Measurements from ENCODE around the gene SCAPER.
"Not testable (repeated sequence)": the region's sequence is repeated elsewhere in the genome, so short reads cannot be mapped to it uniquely, and the experiment has no call there.

The SCAPER gene

DNA sequence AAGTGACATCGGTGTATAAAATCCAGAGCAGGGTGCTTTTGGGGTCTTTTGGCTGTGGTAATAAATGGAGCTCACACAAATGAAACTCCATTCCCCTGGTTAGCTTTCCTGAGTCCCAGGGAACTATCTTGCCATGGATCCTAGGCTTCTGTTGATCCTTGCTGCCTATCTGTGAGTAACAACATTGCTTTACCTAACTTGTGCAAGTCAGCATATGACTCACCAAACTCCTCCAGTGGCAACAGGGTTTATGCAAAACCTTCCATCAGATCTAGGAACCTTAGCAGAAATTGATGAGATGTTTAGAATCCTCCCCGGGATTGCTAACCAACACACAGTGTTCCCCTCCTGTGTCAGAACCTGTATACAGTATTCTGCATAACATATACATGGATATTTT, 105.4 kb downstream of the SCAPER start:
- no peak for DNase-seq
- intact Hi-C loops (cut with DNase I): no loop called here

DNA sequence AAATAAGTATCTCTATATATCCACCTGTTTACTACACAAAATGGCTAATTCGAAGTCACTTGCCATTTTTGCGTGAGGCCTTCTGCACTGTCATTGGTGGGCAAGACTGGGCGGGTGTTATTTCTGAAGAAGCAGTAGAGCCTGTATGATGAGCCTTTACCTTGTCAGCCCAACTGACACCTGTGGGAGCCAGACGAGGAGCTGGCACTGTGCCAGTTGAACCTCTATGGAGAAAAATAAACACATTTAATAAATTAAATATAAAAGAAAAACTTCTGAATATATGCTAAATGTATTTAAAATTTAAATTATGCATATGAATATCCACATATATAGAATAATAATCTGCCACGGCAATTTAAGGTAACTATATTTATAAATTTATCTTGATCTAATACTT, 109.9 kb downstream of the SCAPER start:
- intact Hi-C loops (cut with DNase I): no loop called here
- no peak for DNase-seq

DNA sequence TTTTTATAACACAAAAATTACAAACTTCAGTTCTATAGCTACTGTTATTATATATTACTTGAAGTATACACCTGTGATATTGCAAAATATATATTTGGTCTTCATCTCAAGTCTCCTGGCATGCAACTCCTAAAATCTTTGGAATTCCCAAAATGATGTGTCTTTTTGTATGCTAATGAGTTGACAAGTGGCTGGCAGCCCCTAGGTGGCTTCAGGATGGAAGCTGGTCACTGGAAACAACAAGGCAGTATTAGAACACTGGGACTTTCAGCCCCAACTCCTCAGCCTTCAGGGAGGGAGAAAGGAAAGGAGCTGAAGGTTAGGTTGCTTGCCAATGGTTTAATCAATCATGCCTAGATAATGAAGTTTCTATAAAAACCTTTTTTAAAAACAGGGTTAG, 112.0 kb downstream of the SCAPER start:
- DNase-seq: no peak
- intact Hi-C loops (cut with DNase I): no loop called here

DNA sequence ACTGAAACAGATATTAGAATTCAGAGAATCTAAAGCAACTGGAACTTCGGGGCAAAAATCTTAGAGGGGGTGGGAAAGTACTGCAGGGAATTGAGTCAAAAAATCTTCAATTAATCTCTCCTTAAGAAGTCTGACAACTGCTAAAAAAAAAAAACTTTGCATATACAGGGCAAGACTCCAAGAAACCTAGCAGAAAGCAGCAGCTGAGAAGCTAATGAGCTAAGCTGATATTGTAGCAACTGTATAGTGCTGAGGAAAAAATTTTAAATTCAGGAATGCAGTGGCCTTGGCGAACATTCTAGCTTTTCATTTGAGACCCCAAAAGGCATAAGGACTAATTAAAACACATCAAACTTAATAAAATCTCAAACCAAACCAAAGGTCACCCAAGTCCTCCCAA, 113.6 kb downstream of the SCAPER start:
- intact Hi-C loops (cut with DNase I): no loop called here
- DNase-seq: no peak

DNA sequence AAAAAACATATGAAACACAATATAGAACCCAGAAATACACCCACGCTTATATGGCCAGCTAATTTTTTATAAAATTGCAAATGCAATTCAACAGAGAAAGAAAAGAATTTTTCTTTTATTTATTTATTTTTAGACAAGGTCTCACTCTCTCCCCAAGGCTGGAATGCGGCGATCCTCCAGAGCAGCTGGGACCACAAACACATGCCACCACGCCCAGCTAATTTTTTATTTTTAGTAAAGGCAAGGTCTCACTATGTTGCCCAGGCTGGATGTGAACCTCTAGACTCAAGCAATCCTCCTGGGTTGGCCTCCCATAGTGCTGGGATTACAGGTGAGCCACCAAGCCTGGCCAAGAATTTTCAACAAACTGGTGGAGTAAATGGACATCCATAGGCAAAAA, 117.9 kb downstream of the SCAPER start:
- DNase-seq: no peak
- intact Hi-C loops (cut with DNase I): no loop called here

DNA sequence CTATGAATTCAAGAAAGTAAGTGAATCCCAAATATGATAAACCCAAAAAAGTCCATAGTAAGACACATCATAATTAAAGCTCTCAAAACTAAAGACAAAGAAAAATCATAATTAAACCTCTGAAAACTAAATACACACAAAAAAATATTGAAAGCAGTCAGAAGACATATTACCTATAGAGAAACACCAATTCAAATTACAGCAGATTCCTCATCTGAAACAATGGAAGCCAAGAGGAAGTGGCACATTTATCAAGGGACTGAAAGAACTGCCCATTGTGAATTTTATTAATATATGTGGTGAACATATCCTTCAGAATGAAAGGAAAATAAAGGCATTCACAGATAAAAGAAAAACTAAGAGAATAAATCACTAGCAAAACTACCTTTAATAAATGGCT, 128.2 kb downstream of the SCAPER start:
- no peak for DNase-seq
- intact Hi-C loops (cut with DNase I): no loop called here

DNA sequence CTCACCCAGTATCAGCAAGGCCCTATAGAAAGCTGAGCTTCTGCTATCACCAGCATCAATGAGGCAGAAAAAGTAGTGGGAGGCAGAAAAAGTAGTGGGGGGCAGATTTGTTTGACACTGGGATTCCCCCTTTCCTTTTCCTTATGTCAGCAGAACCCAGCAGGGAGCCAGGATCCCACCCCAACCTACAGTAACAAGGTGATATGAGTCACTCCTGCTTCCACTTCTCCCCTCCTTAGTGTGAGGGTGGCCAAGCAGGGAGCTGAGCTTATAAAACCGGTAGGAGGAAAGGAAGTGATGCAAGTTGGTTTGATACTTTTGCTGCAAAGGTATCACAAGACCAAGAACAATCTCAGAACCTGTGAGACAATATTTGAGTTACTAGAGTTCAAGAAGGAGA, 128.7 kb downstream of the SCAPER start:
- DNase-seq: no peak
- intact Hi-C loops (cut with DNase I): no loop called here

DNA sequence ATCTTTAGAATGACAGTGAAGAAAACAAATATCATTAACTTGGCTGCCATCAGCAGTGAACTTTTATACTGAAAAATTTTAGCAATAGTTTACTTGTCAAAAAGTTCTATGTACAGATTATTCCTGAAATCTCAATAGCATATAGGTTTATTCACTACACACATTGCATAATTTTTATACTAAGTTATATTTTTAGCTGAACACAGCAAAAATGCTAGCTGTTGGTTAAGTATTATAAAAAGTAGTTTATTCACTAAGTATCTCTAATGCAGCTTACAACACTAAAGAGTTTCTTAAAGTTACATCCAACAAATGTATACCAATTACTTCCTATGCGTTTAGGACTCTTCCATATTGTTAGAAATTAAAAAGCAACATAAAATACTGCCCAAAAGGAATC, 131.9 kb downstream of the SCAPER start:
- intact Hi-C loops (cut with DNase I): no loop called here
- no peak for DNase-seq

DNA sequence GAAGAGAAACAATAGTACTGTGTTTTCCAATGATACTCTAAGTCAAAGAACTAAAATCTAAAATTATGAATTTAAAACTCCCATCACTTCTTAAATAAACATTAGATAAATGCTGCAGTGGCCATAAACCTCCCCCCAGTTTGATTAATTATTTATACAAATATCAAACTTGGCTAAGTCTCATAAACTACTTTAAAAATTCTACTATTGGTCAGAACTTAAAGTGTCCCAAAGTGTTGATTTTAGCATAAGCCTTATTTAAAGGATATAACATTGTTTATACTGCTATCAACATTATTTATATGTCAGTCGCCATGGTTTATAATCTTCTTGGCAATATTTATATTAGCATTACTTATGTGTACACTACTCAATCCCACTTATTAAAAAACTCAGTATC, 132.4 kb downstream of the SCAPER start:
- intact Hi-C loops (cut with DNase I): no loop called here
- no peak for DNase-seq

DNA sequence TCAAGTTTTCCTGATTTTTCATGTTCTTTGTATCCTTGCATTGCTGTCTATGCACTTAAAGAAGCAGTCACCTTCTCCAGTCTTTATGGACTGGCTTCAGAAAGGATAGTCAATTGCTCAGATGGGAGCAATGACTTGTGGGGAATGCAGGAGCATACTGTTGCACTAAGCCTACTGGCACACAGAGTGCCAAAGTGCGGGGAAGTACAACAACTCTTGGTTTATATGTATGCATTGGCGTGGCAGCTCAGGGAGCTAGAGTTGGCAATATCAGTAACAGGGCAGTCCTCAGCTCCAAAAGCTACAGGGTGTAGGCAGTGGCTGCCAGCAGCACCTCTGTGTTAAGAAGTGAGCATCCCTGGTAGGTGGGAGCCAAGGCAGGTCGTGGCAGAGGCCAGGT, 141.1 kb downstream of the SCAPER start:
- intact Hi-C loops (cut with DNase I): no loop called here
- DNase-seq: no peak

DNA sequence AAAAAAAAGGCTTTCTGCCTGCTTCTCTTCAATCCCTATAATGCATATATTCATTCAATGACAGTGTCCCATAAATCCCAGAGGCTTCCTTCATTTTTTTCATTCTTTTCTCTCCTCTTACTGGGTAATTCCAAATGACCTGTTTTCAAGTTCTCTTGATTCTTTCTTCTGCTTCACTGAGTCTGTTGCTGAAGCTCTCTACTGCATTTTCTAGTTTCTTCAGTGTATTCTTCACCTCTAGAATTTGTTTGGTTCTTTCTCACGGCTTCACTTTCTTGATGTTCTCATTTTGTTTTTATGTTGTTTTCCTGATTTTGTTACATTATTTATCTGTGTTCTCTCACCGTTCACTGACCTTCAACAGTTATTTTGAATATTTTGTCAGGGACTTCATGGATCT, 141.6 kb downstream of the SCAPER start:
- DNase-seq: no peak

DNA sequence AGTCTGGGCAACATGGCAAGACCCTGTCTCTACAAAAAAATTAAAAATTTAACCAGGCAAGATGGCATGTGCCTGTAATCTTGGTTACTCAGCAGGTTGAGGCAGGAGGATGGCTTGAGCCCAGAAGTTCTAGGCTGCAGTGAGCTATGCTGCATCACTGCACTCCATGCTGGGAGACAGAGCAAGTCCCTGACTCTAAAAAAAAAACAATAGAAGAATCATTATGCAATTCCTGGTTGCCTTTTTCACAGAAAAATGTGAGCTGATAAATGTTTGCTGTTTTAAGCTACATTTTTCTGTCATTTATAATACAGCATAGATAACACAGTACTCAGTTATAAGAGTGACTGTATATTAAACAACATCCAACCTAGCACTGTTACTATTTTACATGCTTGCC, 148.8 kb downstream of the SCAPER start:
- intact Hi-C loops (cut with DNase I): no loop called here

More for the DNA sequence above, 141.6 kb downstream of the SCAPER start:
- intact Hi-C loops (cut with DNase I): no loop called here

DNA sequence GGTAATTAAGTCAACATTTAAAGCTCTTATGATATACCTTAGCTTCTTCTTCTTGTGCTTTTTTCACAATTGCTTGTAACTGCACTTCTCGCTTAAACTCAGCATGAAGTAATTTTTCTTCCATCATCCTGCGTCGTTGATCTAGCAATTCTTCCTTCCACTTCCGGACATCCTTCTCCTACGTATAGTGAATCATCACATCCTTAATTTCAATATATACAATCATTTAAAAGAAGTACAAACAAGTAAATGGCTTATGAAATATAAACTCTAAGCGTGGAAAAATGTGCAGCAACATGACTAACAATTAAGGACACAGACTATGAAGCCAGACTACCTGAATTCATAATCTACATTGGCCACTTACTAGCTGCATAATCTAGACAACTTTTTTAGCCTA, 151.4 kb downstream of the SCAPER start:
- no peak for DNase-seq
- intact Hi-C loops (cut with DNase I): no loop called here

More for the DNA sequence above, 148.8 kb downstream of the SCAPER start:
- DNase-seq: no peak

DNA sequence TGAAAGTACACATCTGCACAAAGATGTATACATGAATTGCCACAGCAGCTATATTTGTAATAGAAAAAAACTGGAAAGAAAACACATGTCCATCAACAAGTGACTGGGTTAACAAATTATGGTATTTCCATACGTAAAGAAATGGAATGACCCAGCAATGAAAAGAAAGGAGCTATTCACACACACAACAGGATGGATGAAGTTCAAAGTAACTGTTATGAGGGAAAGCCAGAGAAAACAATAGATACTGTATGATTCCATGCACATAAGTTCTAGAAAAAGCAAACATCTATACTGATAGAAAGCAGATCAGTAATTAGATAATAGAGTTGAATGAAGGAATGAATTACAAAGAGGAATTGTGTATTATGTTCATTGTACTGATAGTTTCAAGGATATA, 152.0 kb downstream of the SCAPER start:
- intact Hi-C loops (cut with DNase I): no loop called here
- no peak for DNase-seq

DNA sequence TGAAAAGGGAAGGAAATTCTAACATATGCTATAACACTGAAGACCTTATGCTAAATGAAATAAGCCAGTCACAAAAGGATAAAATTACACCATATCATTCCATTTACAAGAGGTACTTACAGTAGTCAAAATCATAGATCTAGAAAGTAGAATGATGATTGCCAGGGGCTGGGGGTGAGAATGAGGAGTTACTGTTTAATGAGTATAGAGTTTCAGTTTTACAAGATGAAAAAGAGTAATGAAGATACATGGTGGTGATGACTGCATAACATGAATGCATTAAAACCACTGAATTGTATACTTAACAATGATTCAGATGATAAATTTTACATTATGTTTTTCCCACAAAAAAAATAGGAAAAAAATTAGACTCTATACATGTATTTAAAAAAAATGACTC, 152.6 kb downstream of the SCAPER start:
- intact Hi-C loops (cut with DNase I): no loop called here
- no peak for DNase-seq

DNA sequence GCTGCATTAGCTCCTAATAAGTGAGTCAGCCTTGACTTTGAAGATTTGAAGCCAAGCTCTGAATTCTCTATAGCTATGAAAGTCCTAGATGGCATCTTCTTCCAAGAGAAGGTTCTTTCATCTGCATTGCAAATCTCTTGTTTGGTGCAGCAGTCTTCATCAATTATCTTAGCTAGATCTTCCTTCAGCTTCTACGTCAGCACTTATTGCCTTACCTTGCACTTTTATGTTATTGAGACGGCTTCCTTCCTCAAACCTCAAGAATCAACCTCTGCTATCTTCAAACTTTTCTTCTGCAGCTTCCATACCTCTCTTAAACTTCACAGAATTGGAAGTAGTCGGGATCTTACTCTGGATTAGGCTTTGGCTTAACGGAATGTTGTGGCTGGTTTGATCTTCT, 167.6 kb downstream of the SCAPER start:
- intact Hi-C loops (cut with DNase I): no loop called here
- DNase-seq: no peak

DNA sequence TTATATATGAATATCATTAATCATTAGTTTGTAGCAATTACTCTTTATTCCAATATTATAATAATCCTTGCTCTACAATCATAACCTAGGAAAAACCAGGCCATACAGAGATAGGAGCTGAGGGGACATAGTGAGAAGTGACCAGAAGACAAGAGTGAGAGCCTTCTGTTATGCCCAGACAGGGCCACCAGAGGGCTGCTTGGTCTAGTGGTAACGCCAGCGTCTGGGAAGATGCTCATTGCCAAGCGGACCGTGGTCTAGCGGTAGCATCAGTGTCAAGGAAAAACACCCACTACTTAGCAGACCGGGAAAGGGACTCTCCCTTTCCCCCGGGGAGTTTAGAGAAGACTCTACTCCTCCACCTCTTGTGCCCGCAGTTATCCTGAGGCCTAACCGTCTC, 172.8 kb downstream of the SCAPER start:
- intact Hi-C loops (cut with DNase I); DNase-seq: not testable (repeated sequence)

DNA sequence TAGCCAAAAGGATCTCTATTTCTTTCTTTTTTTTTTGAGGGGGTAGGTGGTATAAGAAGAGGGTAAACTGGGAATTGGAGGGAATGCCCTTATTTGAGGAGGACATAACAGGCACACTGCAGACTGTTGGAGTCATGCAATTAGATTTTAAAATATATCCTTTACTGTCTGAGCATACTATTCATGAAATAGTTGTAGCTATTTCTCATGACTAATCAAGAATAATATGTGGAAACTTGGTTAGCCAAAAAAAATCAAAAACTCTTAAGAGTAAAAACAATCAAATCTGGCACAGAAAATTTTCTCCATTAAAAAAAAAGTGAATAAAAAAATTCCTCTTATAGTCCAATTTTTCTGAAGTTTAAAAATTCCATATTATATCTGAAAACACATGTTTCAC, 174.9 kb downstream of the SCAPER start:
- intact Hi-C loops (cut with DNase I): no loop called here

DNA sequence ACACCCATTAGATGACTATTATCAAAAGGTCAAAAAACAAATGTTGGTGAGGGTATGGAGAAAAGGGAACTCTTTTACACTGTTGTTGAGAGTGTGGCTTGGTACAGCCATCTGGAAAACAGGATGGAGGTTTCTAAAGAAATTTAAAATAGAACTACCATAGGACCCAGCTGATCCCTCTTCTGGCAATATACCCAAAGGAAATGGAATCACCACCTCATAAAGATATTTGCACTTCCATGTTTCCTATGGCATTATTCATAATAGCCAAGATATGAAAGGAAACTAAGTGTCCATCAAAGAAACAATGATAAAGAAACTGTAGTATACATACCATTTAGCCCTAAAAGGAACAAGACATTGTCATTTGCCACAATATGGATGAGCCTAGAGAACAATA, 186.3 kb downstream of the SCAPER start:
- intact Hi-C loops (cut with DNase I): no loop called here
- no peak for DNase-seq

More for the DNA sequence above, 174.9 kb downstream of the SCAPER start:
- no peak for DNase-seq

DNA sequence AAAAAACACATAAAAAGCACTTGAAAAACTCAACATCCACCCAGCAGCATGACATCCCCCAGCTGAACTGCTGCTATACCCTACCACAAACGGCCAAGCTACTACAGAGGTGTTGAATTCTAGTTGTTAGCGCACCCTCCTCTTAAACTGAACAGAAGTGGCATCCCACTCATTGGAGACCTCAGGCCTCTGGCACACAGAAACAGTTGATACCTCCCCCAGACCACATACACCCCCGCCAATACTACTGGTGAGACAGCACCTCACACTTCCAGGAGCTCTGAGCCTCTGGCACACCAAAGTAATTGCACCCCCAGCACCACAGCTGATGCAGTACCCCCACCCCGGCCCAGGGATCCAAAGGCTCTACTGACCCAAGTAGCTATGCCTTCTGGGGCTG, 190.2 kb downstream of the SCAPER start:
- intact Hi-C loops (cut with DNase I): no loop called here
- DNase-seq: peak in 1 of 10 donors; percentile 32

DNA sequence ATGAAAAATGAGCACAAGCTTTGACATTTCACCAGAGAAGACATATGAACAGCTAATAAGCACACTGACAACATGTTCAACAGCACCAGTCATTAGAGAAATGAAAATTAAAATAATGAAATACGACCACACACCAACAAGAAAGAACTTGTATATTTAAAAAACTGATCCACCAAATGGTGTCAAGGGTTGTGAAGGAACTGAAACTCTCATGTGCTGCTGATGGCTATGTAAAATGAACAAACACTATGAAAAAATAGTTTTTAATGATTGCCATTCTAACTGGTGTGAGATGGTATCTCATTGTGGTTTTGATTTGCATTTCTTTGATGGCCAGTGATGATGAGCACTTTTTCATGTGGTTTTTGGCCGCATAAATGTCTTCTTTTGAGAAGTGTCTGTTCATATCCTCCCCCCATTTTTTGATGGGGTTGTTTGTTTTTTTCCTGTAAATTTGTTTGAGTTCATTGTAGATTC, 193.8 kb downstream of the SCAPER start:
- intact Hi-C loops (cut with DNase I): no loop called here
- no peak for DNase-seq

DNA sequence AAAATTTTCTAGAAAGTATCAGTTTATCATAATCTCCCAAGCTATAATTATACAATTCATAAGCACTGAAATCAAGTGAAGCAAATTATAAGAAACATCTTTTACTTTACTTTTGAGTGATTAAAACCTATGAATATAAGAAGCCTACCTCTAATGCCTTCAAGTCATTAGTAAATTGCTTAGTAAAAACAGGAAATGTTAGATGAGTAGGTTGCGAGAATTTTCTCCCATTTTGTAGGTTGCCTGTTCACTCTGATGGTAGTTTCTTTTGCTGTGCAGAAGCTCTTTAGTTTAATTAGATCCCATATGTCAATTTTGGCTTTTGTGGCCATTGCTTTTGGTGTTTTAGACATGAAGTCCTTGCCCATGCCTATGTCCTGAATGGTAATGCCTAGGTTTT, 201.1 kb downstream of the SCAPER start:
- DNase-seq; intact Hi-C loops (cut with DNase I): not testable (repeated sequence)

DNA sequence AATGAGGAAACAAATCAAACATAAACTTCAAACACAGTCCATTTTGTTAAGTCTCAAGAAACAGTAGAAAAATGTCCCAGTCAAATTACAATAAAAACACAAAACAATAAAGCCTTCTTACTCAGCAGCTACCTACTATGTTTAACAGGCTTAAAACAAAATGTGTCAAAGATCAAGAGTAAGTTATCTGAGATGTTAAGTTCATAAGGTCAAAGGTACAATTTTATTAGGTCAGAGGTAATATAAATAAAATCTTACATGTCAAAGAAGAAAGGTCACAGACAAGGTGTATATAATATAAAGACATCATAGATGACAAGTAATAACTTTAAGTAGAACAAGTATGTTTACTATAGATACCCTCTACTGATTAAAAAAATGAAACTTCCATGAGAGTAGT, 208.3 kb downstream of the SCAPER start:
- no peak for DNase-seq
- intact Hi-C loops (cut with DNase I): no loop called here

DNA sequence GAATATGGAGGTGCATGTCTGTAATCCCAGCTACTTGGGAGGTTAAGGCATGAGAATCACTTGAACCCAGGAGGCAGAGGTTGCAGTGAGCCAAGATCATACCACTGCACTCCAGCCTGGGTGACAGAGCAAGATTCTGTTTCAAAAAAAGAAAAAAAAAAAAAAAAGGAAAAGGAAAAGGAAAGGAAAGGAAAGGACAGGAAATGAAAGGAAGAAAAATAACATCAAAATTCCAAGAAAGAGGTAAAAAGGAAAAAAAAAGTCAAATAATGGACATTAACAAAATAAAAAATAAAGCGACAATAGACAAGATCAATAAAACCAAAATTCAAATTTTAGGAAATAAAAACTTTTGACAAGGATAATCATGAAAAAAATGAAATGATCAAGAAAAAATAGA, 212.6 kb downstream of the SCAPER start:
- intact Hi-C loops (cut with DNase I): not testable (repeated sequence)

More for the DNA sequence above, 212.6 kb downstream of the SCAPER start:
- DNase-seq: not testable (repeated sequence)

Measured in posterior cingulate gyrus (tissue), 11 donors.